ENCODE data around the gene BUD13.

The BUD13 gene

GRCh38 chr11:116729501-116730240, 43.1 kb downstream of the BUD13 start:
- Histone ChIP-seq H4K20me1 (ENCODE audit: insufficient read depth, low read length) (no peaks in the 10 kb centered on the region), H3K27me3 (replicated peaks; ENCODE audit: insufficient read depth, low read length) (no peaks in the 10 kb centered on the region), H3K4me2 (ENCODE audit: low read depth, low read length) (no peak overlapping the region), H3F3A (ENCODE audit: insufficient read depth, low read length) (no peaks in the 10 kb centered on the region), H3K36me3 (replicated peaks; ENCODE audit: insufficient read depth, low read length) (no peaks in the 10 kb centered on the region), H3K79me2 (ENCODE audit: low read length) (no peaks in the 10 kb centered on the region), H3K4me1 (ENCODE audit: low read length) (no peaks in the 10 kb centered on the region), H2AFZ (ENCODE audit: low read length) (no peak overlapping the region), H3K4me3 (ENCODE audit: low read length) (no peak overlapping the region), H3K9me3 (replicated peaks; ENCODE audit: insufficient read depth, low read length) (no peaks in the 10 kb centered on the region), H3K27ac (ENCODE audit: low read length) (no peak overlapping the region), H3K9ac (ENCODE audit: low read length) (no peak overlapping the region), H3K9me2 (replicated peaks; ENCODE audit: insufficient read depth, low read length) (no peaks in the 10 kb centered on the region)
- DNase-seq = no peak
- TF ChIP-seq EZH2phosphoT487 (IDR thresholded peaks at IDR 0.05; ENCODE audit: low read length) (no peak), CTCF (IDR thresholded peaks at IDR 0.05; ENCODE audit: low read length) (no peak), EZH2 (optimal IDR thresholded peaks at IDR 0.05; ENCODE audit: low read depth, low read length) (no peak)

GRCh38 chr11:116727990-116728389, 44.8 kb downstream of the BUD13 start:
- Histone ChIP-seq H2AFZ (ENCODE audit: low read length) (no peak overlapping the region), H3K9ac (ENCODE audit: low read length) (no peak overlapping the region), H3K9me3 (replicated peaks; ENCODE audit: insufficient read depth, low read length) (no peaks in the 10 kb centered on the region), H3K36me3 (replicated peaks; ENCODE audit: insufficient read depth, low read length) (no peaks in the 10 kb centered on the region), H3K4me3 (ENCODE audit: low read length) (no peak overlapping the region), H3F3A (ENCODE audit: insufficient read depth, low read length) (no peaks in the 10 kb centered on the region), H3K4me2 (ENCODE audit: low read depth, low read length) (no peak overlapping the region), H3K27me3 (replicated peaks; ENCODE audit: insufficient read depth, low read length) (no peaks in the 10 kb centered on the region), H3K4me1 (ENCODE audit: low read length) (no peaks in the 10 kb centered on the region), H3K79me2 (ENCODE audit: low read length) (no peaks in the 10 kb centered on the region), H4K20me1 (ENCODE audit: insufficient read depth, low read length) (no peaks in the 10 kb centered on the region), H3K27ac (ENCODE audit: low read length) (no peak overlapping the region), H3K9me2 (replicated peaks; ENCODE audit: insufficient read depth, low read length) (no peaks in the 10 kb centered on the region)
- no peak for DNase-seq
- no peak for TF ChIP-seq EZH2phosphoT487 (IDR thresholded peaks at IDR 0.05; ENCODE audit: low read length)

- Histone ChIP-seq H4K20me1 (ENCODE audit: insufficient read depth, low read length) (no peaks in the 10 kb centered on the region), H3K36me3 (replicated peaks; ENCODE audit: insufficient read depth, low read length) (no peaks in the 10 kb centered on the region), H3K4me1 (ENCODE audit: low read length) (no peaks in the 10 kb centered on the region), H3K4me3 (ENCODE audit: low read length) (no peak overlapping the region), H2AFZ (ENCODE audit: low read length) (no peak overlapping the region), H3K27me3 (replicated peaks; ENCODE audit: insufficient read depth, low read length) (no peaks in the 10 kb centered on the region), H3K9me2 (replicated peaks; ENCODE audit: insufficient read depth, low read length) (no peaks in the 10 kb centered on the region), H3K4me2 (ENCODE audit: low read depth, low read length) (no peak overlapping the region), H3K79me2 (ENCODE audit: low read length) (no peaks in the 10 kb centered on the region), H3K9me3 (replicated peaks; ENCODE audit: insufficient read depth, low read length) (no peaks in the 10 kb centered on the region), H3K27ac (ENCODE audit: low read length) (no peak overlapping the region), H3K9ac (ENCODE audit: low read length) (no peak overlapping the region), H3F3A (ENCODE audit: insufficient read depth, low read length) (no peaks in the 10 kb centered on the region)
- DNase-seq = no peak
- TF ChIP-seq CTCF (IDR thresholded peaks at IDR 0.05; ENCODE audit: low read length) = no peak
- TF ChIP-seq EZH2phosphoT487 (IDR thresholded peaks at IDR 0.05; ENCODE audit: low read length) = no peak
- TF ChIP-seq EZH2 (optimal IDR thresholded peaks at IDR 0.05; ENCODE audit: low read depth, low read length) = no peak
Observed at GRCh38 chr11:116725434-116726221, 47.2 kb downstream of the BUD13 start.
